GM21737 (cell line): ENCODE results near the gene NUDT1.
A peak's percentile ranks its signal among the peaks of the same experiment; 100 is the strongest.

ENCODE experiments used
- ATAC-seq: cut with Tn5 transposase; IDR thresholded peaks from one replicate; pipeline ENCODE4 v1.9.1; 2021; ENCODE audit warnings: mild to moderate bottlenecking, moderate library complexity; ENCODE audit not compliant: unreplicated experiment

The NUDT1 gene

DNA sequence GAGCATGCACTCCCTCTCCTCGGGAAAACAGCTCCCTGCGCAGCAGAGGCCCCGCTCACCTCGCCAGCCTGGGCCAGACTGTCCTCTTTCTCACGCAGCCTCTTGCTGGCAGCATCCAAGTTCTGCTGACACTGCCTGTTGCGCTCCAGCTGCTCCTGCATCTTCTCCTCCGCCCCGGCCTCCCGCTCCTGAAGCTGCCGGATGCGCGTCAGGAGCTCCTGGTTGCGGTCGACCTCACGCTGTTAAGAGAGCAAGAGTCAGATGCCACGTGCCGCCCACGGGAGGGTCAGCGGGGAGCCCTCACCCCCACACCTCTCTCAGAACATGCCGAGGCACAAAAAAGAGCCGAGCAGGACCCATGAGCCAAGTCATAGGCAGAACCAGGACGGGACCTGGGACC, 19.5 kb upstream of the NUDT1 start:
- no peak for ATAC-seq

DNA sequence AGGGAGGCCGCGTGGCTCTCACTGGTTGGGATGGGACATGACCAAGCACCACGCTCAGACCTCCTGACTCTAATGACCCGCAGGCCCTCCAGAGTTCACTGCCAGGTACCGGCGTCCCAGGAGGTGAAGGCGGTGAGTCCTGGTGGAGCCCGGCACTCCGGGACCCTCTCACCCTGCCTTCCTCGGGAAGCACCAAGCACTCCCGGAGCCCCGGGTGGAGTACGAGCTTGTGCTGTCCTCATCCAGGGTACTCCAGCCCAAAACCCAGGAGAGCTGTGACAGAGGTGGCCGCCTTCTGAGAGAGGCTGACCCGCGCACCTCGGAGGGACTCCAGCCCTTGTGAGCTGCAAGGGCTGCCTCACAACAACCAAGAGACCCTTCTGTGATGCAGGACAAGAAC, 18.7 kb upstream of the NUDT1 start:
- no peak for ATAC-seq

DNA sequence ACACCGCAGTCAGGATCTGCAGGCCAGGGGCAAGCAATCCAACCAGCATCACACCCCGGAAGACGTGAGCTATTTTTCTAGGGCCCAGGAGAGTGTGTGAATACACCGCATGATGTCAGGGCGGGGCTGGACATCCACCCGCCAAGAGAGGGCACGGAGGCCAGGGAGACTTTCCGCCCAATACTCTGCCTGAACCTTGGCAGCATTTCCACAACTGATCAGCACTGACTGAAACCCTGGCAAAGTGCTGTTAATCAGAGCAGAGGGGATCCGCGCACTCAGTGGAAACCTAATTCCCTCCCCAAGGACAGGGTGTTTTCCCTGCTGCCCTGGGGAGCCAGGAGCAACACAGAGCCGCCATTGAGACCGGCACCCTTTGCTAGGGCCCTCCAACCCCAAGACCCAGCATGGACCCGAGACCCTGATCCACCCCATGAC, 17.5 kb upstream of the NUDT1 start:
- ATAC-seq, result no peak

DNA sequence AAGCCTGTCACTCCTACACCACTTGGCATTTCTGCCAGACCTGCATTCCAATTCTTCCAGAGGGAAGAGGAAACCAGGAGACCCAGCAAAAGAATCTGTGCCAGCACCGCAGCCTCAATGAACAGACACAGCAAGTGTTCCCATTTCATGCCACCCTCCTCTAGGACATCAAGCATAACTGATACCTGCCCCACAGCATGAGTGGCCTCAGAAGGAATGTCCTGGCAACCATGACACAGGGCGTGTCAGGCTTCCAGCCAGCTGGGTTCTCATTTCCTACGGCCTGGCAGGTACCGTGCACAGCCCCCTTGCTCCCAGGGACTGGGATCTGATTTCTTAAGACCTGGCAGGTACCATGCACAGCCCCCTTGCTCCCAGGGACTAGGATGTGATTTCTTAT, 17.1 kb upstream of the NUDT1 start:
- no peak for ATAC-seq

DNA sequence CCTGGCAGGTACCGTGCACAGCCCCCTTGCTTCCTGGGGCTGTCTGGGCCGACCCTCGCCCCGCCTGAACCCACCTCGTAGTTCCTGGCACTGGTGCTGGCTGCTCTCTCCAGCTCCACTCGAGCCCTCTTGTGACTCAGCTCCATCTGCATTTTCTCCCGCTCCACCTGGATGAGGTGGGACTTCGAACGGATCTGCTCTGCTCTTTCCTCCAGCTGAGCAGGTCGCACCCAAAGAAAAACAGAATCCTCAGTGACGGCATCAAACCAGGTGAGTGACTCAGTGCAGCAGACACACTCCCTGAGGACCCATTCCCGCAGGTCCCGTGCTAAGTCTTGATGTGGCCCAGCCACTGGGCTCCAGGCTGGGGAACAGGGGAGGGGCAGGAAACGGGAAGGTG, 16.7 kb upstream of the NUDT1 start:
- no peak for ATAC-seq

DNA sequence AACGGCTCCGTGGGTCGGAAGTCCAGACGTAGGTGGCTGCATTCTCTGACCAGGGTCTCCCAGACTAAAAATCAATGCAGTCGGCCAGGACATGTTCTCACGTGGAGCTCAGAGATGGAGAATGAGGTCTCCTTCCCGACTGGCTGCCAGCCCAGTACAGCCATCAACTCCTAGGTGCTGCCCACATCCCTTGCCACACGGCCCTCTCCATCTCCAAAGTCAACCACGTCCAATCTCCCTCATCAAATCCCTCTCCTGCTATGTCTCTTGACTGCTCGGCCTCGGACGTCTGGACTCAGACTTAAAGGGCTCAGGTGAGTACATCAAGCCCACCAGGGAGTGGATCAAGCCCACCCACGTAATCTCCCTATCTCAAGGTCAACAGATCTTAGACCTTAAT, 16.2 kb upstream of the NUDT1 start:
- no peak for ATAC-seq

DNA sequence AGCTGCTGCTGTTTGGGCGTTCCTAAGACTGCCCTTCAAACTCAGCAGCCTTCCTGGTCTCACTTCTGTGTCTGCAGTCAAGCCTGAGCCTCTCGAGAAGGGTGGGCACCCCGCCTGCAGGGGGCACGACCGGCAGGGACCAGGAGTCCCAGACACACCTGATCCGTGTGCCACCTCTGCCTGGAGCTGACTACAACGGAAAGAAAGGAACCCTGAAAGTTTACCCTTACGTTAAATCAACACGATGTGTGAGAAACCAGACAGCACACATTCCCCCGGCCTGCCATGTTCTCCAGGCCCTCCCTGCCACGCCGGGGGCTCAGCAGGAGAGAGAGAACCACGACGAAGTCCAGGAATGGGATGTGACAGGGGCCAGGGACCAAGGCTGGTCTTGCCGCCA, 14.3 kb upstream of the NUDT1 start:
- no peak for ATAC-seq

DNA sequence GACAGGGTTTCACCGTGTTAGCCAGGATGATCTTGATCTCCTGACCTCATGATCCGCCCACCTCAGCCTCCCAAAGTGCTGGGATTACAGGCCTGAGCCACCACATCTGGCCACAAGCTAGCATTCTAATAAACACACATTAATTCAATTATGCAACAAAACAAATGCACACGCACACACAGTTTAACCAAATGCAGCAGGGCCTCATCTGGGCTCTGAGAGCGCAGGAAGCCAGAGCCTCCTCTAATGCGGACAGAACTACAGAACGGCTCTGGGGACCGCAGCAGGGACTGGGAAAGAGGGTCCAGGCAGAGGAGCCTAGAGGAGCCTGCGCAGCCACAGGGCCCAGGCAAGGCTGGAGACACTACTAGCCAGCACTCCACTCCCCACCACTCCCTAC, 13.1 kb upstream of the NUDT1 start:
- no peak for ATAC-seq

DNA sequence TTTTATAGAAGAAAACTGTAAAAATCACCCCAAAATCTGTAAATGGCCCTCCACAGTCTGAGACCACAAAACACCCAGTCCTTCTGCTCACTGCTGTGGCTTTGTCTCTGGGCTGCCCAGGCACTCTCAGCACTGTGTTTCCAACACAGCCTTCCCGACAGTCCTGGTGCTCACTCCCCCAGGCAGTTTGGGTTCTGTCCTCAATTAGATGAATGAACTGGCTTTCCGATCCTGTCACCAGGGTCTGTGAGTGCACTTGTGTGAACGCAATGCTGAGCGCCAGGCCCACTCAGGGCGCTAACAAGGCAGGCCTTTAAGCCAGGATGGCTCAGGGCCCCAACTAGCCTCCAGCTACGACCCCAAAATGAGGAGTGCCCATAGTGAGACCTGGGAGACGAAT, 12.6 kb upstream of the NUDT1 start:
- no peak for ATAC-seq

DNA sequence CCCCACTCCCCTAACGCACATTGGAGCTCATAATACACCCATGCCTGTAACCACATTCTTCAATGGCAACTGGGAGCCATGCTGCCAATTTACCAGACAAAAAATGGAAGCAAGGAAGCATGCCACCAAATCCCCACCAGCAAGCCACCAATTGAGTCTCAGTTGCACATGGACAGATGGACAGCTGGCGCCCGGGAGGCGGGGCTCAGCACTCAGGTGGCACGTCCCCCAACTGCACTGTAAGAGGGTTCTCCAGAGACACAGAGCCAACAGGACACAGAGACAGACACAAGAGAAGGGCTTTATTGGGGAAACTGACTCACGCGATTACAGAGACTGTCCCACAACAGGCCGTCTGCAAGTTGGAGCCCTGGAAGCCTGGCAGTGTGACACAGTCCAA, 11.8 kb upstream of the NUDT1 start:
- no peak for ATAC-seq

DNA sequence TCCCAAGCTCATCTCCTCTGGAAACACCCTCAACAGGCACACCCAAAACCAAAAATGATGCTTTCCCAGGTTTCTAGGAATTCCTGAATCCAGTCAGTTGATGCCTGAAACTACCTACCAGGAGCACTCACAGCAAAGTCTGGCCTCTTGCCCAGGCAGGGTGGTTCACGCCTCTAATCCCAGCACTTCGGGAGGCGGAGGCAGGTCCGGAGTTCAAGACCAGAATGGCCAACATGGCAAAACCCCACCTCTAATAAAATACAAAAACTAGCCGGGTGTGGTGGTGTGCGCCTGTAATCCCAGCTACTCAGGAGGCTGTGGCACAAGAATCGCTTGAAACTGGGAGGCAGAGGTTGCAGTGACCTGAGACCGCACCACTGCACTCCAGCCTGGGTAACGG, 11.1 kb upstream of the NUDT1 start:
- ATAC-seq, result no peak

DNA sequence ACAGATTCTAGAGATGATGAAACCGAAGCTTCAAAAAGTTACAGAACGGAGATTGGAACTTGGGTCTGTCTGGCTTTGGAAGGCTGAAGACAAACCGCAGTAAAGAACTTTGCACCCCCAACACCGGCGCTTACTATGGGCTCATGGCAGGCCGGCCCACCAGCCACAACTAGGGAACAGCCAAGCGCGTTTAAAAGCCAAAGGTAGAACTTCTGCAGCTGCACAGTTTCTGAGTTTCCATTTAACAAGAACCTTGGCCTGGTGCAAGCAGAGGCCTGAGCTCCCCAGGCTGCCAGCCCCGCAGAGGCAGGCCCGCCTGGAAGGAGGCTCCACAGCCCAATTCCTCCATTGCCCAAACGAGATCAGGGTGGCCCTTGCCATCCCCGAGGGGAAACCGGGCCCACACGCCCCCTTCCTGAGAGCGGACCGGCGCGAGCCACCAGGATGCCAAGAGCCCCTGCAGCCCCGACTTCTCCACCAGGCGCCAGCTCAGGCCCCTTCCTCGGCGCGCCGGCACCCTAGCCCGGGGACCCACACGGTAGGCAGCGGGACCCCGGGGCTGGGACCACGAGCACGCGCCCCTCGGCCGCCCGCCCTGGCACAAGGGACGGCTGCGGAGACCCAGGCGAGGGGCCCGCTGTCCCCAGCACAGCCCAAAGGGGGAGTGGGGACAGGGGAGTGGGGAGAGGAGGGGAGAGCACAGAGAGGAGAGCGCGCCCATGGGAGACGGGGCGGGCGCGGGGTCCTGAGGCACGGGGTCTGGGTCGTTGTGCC, 9.8 kb upstream of the NUDT1 start:
- ATAC-seq, result peak; percentile 37

DNA sequence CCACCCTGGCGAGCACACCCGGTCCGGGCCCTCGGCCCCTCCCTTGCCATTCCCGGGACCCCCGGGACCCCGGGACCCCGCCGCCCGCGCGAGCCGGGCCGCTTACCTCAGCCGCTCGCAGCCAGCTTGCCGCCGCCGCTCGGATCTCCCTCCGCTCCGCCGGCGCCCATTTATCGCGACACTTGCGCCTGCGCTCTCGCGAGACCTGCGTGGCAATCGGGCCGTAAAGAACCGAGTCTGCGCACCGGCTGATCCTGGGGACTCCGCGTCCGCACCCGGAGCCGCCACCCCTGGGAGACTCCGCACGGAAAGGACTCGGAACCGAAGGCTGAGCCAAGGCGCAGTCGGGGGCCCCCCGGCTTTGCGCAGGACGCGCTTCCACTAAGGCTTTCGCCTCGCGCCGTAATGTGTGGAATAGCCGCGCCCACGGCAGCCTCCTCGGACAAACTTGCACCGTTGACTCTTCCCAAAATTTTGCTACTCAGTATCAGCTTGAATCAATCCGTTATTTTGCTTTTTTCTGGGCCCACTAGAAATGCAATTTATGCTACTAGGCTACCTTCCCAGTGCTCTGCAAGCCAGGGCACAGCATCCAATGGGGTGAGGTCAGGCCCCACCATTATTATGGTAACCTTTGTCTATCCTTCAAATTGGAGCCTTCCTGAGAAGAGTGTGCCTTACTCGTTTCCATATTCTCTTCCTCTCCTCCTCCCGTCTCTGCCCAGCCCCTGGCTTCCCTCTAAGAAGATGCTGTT, 9.1 kb upstream of the NUDT1 start, which contains the start of gene MAD1L1:
Gene MAD1L1 (minus strand): TSS at position 180 of the 755 bp plus-strand sequence. CDS start 2,812 bp downstream, outside the sequence.
- ATAC-seq, result peak; percentile 61

DNA sequence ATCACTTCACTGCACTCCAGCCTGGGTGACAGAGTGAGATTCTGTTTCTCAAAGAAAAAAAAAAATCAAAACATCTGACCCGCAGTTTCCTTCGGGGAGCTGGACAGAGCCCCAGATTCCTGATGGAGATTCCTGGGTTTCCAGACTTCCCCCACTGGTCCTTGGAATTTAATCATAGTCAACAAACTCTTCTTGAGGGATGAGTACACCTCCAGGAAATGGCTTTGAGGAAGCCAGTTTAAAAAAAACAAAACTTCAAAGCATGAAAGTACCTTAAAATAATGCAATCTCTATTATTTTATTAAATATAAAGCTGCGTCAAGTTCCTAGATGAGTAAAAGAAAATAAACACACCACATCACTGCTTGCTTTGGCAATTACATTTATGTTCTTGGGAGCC, 8.1 kb upstream of the NUDT1 start:
- ATAC-seq, result no peak

DNA sequence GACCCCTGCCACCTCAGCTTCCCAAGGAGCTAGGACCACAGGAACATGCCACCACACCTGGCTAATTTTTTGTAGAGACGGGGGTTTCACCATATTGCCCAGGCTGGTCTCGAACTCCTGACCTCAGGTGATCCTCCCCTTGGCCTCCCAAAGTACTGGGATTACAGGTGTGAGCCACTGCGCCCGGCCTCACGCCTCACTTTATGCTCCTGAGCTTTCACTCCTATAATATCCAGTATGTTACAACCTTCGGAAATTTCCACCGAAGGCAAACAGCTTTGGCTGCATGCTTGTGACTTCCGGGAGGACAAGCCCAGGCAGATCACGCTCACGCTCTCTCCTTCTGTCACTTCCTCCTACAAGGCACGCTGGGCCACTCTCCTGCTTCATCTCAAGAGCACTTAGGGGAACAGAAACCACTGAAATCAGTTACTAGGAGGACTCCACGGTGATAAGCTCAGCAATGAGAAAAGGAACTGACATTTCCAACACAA, 4.9 kb upstream of the NUDT1 start:
- ATAC-seq, result peak; percentile 59

DNA sequence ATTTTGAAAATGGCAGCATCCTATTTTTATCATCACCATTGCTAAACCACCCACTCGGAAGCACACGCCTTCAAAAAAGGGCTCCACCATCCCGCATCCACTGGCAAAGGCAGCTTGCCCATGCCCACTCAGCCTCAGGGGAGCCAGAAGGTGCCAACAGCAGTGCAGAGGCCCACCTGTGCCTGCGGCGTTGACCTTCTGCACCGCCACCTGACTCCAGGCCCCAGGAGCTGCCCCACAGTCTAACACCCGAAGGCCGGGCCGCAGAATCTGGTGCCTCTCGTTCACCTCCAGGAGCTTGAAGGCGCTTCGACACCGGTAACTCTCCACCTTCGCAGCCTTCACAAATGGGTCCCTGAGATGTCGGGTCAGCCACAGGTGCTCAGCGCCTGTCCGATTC, 2.8 kb upstream of the NUDT1 start:
- ATAC-seq, result no peak

DNA sequence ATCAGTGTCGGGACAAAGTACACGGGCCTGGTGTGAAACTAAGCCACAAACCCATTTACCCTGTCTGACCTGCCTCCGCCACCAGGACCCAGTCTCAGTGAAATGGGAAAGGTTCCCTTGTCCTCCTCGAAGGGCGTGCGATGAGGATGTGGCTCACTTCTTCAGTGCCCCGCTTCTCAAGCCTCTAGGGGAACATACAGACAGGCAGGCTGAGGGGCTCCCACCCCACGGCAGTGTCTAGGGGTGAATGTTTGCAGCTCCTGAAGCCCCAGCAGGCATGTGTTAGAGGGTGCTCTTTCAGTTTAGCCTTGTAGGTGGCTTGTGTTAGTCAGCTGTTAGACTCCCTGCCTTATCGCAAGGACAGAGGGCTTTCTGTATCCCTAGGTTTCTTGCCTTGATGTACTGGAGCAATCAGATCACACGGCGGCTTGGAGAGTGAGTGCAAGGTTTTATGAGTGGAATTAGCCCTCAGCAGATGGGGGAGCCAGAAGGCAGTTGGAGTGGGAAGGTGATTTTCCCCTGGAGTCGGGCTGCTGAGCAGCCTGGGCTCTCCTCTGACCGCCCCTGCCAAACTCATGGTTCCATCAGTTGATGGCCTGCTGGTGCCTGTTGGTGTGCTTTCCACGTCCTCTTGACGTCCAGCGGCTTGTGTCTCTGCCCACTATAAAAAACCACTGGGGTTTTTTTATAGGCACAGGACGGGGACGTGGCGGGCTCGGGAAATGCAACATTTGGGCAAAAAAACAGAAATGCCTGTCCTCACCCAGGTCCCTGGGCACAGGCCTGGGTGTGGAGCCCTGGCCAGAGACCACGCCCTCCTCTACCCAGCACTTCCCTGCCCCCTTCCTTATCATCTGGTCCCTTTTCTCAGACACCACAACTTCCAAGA, 759 bp downstream of the NUDT1 start:
- ATAC-seq, result no peak

DNA sequence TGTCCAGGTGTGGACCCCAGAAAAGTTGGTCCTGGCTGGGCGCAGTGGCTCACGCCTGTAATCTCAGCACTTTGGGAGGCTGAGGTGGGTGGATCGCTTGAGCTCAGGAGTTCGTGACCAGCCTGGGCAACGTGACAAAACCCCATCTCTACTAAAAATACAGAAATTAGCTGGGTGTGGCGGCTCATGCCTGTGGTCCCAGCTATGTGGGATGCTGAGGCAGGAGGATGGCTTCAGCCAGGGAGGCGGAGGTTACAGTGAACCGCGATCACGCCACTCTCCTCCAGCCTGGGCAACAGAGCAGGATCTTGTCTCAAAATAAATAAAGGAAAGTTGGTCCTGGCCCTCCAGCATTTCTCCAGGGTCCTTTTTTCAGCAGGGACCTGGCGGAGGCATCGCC, 1.4 kb downstream of the NUDT1 start:
- ATAC-seq, result no peak

DNA sequence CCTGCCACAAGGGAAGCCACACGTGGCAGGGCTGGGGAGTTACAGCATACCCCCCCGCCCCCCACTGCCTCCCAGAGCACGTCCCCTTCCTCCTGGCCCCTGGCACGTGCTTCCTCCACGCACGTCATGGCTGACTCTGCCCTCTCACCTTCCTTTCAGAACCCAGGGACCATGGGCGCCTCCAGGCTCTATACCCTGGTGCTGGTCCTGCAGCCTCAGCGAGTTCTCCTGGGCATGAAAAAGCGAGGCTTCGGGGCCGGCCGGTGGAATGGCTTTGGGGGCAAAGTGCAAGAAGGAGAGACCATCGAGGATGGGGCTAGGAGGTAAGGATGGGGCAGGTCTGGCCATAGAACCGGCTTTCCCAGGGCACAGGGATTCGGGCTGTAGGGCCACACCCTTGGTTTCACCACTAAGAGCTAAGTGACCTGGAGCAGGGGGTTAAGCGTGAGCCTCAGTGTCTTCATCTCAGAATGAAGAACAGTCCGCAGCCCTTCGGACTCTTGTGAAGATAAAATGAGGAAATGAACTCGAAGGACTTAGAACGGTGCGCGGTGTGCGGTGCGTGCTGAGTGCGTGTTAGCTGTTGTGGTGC, 2.5 kb downstream of the NUDT1 start:
- ATAC-seq, result no peak

DNA sequence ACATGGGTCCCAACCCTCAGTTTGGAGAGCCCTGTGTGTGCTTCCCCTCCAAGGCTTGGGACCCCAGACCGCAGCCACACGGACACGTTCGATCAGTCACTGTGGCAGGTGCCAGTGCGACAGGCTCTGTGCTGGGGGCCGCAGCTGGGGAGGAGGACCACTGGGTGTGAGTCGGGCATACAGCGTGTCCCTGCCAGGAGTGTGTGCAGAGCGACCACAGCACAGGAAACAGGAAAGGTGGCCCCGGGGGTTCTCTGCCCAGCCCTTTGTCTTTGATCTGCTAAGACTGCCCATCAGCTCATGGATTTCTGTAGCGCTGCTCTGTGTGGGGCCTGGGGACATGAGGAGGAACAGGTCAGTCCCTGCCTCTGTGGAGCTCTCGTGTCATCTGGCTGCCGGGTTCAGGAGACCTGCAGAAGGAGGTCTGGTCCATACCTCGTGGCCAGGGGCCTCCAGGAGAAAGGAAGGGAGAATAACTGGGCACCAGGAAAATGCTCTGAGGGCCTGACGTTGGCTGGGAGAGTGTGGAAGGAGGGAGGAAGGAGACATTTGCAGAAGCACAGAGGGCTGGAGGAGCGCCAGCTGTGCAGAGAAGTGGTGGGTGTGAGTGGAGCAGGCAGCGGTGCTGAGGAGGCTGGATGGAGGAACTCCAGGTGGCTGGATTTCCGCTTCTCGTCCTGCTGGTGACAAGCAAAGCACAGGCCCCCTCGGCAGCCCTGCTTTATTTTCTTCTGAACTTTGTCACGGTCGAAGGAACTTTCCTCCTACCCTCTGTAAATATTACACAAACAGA, 4.1 kb downstream of the NUDT1 start:
- no peak for ATAC-seq
